Retinal pigment epithelial cell (primary cell): ENCODE results near the gene PCOLCE2.

Experiments used
- DNase-seq: peaks from one replicate; pipeline ENCODE4 v3.0.0-alpha.2; 2010; ENCODE audit warnings: low read depth
- H3K4me3 ChIP-seq: 2 replicates; pipeline ENCODE4 v1.5.1; 2011; ENCODE audit warnings: mild to moderate bottlenecking, low read length, control low read depth, moderate library complexity
- TF ChIP-seq, protein P1 (sequence below): conservative IDR thresholded peaks from 2 replicates; pipeline ENCODE4 v1.5.1; 2011; ENCODE audit warnings: low read depth, low read length, control low read depth, inconsistent platforms

Gene PCOLCE2

DNA sequence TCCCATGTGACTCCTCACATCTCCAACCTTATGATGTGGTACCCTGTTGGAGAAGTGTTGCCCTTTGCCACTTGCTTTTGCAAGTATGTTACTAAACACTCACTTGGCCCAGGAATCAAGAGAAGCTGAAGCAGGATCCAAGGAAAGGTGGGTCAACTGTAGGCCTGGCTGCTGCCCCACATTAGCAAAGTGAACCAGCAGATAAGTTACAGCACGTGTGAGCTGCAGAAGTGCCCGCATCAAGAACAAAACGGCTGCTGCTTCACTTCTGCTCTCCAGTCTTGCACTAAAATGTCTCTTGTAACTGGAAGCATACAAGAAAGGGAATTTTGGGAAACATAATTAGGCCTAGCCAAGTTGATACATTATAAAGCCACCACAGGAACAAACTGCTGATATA, 79.6 kb downstream of the PCOLCE2 start:
- no peak for DNase-seq
- TF ChIP-seq, protein P1, sequence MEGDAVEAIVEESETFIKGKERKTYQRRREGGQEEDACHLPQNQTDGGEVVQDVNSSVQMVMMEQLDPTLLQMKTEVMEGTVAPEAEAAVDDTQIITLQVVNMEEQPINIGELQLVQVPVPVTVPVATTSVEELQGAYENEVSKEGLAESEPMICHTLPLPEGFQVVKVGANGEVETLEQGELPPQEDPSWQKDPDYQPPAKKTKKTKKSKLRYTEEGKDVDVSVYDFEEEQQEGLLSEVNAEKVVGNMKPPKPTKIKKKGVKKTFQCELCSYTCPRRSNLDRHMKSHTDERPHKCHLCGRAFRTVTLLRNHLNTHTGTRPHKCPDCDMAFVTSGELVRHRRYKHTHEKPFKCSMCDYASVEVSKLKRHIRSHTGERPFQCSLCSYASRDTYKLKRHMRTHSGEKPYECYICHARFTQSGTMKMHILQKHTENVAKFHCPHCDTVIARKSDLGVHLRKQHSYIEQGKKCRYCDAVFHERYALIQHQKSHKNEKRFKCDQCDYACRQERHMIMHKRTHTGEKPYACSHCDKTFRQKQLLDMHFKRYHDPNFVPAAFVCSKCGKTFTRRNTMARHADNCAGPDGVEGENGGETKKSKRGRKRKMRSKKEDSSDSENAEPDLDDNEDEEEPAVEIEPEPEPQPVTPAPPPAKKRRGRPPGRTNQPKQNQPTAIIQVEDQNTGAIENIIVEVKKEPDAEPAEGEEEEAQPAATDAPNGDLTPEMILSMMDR = no peak
- H3K4me3 ChIP-seq = no peak overlapping the region

DNA sequence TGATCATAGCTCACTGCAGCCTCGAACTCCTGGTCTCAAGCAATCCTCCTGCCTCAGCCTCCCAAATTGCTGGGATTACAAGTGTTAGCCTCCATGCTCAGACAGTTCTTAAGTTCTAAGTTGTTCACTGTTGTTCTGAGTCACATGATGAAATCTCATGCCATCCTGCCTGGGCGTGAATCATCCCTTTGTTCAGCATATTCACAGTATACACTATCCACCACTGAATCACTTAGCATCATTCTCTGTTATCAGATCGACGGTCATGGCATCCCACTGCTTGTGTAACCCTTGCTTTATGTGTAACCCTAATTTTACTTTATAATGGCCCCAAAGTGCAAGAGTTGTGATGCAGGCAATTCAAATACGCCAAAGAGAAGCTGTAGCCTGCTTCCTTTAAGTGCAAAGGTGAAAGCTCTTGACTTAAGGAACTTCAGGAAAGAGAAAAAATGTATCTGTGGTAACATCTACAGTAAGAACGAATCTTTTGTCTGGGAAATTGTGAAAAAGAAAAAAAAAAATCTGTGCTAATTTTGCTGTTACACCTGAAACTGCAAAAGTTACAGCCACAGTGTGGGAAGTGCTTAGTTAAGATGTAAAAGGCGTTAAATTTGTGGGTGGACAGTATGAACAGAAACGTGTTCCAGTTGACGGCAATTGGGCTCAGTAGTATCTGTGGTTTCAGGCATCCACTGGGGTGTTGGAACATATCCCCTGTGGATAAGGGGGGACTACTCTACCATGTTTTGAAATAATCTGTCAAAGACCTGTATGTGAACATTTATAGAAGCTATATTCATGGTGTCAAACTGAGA, 80.6 kb downstream of the PCOLCE2 start:
- TF ChIP-seq, protein P1 = no peak
- H3K4me3 ChIP-seq = no peak overlapping the region
- DNase-seq = peak; percentile 4

DNA sequence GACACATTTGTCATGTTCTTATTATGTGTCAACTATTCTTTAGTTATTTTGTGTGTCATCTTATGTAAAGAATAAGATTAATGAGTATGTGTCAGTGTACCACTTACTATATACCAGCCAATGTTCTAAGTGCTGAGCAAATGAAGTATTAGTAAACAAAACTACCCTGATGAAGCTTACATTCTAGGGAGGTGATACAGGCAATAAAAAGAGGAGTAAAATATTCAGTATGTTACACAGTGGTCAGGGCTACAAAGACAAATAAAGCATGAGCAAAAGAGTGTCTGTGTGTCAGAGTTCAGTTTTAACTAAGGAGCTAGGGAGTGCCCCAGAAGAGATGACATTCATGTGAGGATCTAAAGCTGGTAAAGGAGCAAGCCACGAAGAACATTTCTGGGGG, 86.0 kb downstream of the PCOLCE2 start:
- no peak for DNase-seq
- no peak overlapping the region for H3K4me3 ChIP-seq
- TF ChIP-seq, protein P1 = no peak

DNA sequence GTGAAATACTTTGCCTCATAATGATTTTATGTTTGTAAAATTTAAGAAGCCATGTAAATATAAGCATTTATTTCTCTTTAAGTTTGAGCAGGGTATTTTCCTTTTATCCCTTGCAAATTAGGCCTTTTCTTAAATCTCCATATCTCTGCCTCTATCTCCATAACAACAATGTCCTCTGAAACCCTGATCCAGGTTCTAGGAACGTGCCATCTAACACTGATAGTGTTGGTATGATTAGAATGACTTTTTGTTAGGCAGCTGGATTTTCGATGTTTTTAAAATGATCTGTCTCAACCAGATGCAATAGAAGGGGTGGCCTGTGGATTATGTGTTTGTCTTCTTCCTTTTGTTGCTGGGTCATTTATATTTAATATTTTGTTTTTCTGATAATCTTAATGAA, 87.1 kb downstream of the PCOLCE2 start:
- TF ChIP-seq, protein P1 = no peak
- H3K4me3 ChIP-seq = no peak overlapping the region
- DNase-seq = no peak

DNA sequence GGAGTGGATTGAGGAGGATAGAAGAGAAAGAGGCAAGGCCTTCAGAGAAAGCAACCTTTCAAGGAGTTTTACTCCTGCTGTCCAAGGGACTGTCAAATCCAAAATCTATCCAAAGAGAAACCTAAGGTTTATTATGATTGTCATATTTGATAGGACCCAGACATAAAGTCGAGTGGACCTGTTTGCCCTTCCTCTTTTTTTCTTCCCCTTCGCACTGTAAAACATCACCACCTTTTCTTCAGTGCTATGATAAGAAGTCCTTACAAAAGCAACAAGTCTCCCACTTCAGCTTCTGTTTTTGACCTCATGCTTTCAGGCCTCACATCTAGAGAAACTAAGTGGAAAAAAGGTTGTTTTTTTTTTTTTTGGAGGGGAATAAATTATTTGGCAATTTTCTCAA, 92.1 kb downstream of the PCOLCE2 start:
- DNase-seq = no peak
- no peak overlapping the region for H3K4me3 ChIP-seq
- TF ChIP-seq, protein P1 = no peak

DNA sequence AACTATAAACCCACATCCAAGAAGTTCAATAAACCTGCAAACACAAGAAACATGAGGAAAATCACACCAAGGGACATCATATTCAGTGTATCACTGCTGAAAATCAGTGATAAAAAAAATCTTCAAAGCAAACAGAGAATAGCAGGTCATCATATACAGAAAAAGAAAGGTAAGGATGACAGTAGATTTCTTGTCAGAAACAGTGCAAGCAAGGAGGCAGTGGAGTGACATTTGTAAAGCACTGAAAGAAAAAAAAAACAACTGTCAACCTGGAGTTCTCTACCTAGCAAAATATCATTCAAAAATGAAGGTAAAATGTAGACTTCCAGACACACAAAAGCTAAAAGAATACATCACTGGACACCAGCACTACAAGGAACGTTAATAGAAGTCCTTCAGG, 93.6 kb downstream of the PCOLCE2 start:
- no peak for DNase-seq
- H3K4me3 ChIP-seq = no peak overlapping the region
- TF ChIP-seq, protein P1 = no peak

DNA sequence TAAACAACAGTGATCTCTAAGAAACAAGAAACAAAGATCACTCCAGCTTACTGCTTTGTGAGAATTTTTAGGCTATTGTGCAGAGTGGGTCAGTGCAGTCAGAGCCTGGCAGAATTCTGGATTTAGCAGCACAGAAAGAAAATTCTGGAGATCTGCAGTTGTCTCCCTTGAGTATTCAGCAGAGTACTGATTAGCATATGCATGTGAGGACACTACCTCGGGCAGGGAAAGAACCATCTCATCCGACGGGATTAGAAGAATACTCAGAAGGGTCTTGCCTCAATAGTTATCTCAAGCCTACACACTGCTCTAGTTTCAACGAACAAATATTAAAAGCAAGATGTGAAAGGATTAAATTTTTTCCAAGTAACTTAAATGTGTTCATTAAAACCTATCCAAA, 94.4 kb downstream of the PCOLCE2 start:
- TF ChIP-seq, protein P1 = no peak
- no peak overlapping the region for H3K4me3 ChIP-seq
- DNase-seq = no peak
